ENCODE results near the gene DHX34. TPM values are rescaled to one million over a fixed set of nuclear protein-coding genes. Genes with fewer than 3 reads are reported as not detected.
A peak's percentile ranks its signal among the peaks of the same experiment; 100 is the strongest.

DHX34 gene
- total RNA-seq, 1 donor: 12.7 TPM

GRCh38 chr19:47421244-47421786, 72.2 kb downstream of the DHX34 start:
- H3K27me3 ChIP-seq (ENCODE audit: insufficient read depth, low read length): peaks cover 70% of the 10 kb centered on the region
- no peaks in the 10 kb centered on the region for H3K9me3 ChIP-seq (ENCODE audit: low read depth, low read length)
- no peak overlapping the region for H3K4me3 ChIP-seq (ENCODE audit: insufficient read depth, low read length)
- no peaks in the 10 kb centered on the region for H3K36me3 ChIP-seq (ENCODE audit: insufficient read depth, low read length)
- H3K79me2 ChIP-seq (ENCODE audit: insufficient read depth, low read length): no peaks in the 10 kb centered on the region
- no peak overlapping the region for H3K27ac ChIP-seq (ENCODE audit: low read depth, low read length)
- TF ChIP-seq, protein P1, sequence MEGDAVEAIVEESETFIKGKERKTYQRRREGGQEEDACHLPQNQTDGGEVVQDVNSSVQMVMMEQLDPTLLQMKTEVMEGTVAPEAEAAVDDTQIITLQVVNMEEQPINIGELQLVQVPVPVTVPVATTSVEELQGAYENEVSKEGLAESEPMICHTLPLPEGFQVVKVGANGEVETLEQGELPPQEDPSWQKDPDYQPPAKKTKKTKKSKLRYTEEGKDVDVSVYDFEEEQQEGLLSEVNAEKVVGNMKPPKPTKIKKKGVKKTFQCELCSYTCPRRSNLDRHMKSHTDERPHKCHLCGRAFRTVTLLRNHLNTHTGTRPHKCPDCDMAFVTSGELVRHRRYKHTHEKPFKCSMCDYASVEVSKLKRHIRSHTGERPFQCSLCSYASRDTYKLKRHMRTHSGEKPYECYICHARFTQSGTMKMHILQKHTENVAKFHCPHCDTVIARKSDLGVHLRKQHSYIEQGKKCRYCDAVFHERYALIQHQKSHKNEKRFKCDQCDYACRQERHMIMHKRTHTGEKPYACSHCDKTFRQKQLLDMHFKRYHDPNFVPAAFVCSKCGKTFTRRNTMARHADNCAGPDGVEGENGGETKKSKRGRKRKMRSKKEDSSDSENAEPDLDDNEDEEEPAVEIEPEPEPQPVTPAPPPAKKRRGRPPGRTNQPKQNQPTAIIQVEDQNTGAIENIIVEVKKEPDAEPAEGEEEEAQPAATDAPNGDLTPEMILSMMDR (IDR thresholded peaks at IDR 0.05; ENCODE audit: extremely low read depth, low read depth, low read length): no peak
- H2AFZ ChIP-seq (ENCODE audit: low read length): no peak overlapping the region
- peak overlapping the region; percentile 61 for H3K4me2 ChIP-seq (ENCODE audit: insufficient read depth, low read length)
- H3K4me1 ChIP-seq (ENCODE audit: insufficient read depth, low read length): peaks cover 4% of the 10 kb centered on the region
- H4K20me1 ChIP-seq (ENCODE audit: insufficient read depth, low read length): no peaks in the 10 kb centered on the region
- peak; percentile 78 for DNase-seq (ENCODE audit: insufficient read length, low spot score, missing footprints)

GRCh38 chr19:47421844-47422395, 72.8 kb downstream of the DHX34 start:
- Histone ChIP-seq H3K36me3 (ENCODE audit: insufficient read depth, low read length) (no peaks in the 10 kb centered on the region), H3K79me2 (ENCODE audit: insufficient read depth, low read length) (no peaks in the 10 kb centered on the region), H3K9me3 (ENCODE audit: low read depth, low read length) (no peaks in the 10 kb centered on the region), H4K20me1 (ENCODE audit: insufficient read depth, low read length) (no peaks in the 10 kb centered on the region), H3K27ac (ENCODE audit: low read depth, low read length) (no peak overlapping the region), H3K27me3 (ENCODE audit: insufficient read depth, low read length) (peaks cover 70% of the 10 kb centered on the region), H2AFZ (ENCODE audit: low read length) (no peak overlapping the region), H3K4me1 (ENCODE audit: insufficient read depth, low read length) (peaks cover 4% of the 10 kb centered on the region), H3K4me2 (ENCODE audit: insufficient read depth, low read length) (peak overlapping the region; percentile 61), H3K4me3 (ENCODE audit: insufficient read depth, low read length) (no peak overlapping the region)
- DNase-seq (ENCODE audit: insufficient read length, low spot score, missing footprints): no peak
- TF ChIP-seq, protein P1 (IDR thresholded peaks at IDR 0.05; ENCODE audit: extremely low read depth, low read depth, low read length): no peak

DNA sequence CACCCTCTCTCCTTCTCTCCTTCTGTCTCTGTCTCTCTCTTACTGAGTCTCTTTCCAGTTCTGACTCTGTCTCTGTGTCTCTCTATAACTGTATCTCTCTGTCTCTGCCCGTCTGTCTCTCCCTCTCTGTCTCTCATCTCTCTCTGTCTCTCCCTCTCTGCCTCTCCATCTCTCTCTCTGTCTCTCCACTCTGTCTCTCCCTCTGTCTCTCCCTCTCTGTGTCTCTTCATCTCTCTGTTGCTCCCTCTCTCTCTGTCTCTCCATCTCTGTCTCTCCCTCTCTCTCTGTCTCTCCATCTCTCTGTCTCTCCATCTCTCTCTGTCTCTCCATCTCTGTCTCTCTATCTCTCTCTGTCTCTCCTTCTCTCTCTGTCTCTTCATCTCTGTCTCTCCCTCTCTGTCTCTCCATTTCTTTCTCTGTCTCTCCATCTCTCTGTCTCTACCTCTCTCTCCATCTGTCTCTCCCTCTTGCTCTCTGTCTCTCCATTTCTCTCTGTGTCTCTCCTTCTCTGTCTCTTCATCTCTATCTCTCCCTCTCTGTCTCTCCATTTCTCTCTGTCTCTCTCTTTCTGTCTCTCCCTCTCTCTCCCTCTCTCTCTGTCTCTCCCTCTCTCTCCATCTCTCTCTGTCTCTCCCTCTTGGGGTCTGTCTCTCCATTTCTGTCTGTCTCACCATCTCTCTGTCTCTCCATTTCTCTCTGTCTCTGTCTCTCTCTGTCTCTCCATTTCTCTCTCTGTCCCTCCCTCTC, 73.5 kb downstream of the DHX34 start:
- DNase-seq (ENCODE audit: insufficient read length, low spot score, missing footprints): no peak
- H4K20me1 ChIP-seq (ENCODE audit: insufficient read depth, low read length): peaks cover under 1% of the 10 kb centered on the region
- TF ChIP-seq, protein P1 (IDR thresholded peaks at IDR 0.05; ENCODE audit: extremely low read depth, low read depth, low read length): no peak
- no peak overlapping the region for H3K4me3 ChIP-seq (ENCODE audit: insufficient read depth, low read length)
- H2AFZ ChIP-seq (ENCODE audit: low read length): no peak overlapping the region
- H3K27ac ChIP-seq (ENCODE audit: low read depth, low read length): no peak overlapping the region
- H3K4me2 ChIP-seq (ENCODE audit: insufficient read depth, low read length): peak overlapping the region; percentile 61
- no peaks in the 10 kb centered on the region for H3K9me3 ChIP-seq (ENCODE audit: low read depth, low read length)
- H3K27me3 ChIP-seq (ENCODE audit: insufficient read depth, low read length): peaks cover 64% of the 10 kb centered on the region
- peaks cover 8% of the 10 kb centered on the region for H3K4me1 ChIP-seq (ENCODE audit: insufficient read depth, low read length)
- no peaks in the 10 kb centered on the region for H3K36me3 ChIP-seq (ENCODE audit: insufficient read depth, low read length)
- no peaks in the 10 kb centered on the region for H3K79me2 ChIP-seq (ENCODE audit: insufficient read depth, low read length)

GRCh38 chr19:47423203-47423882, 74.2 kb downstream of the DHX34 start:
- Histone ChIP-seq H3K27ac (ENCODE audit: low read depth, low read length) (no peak overlapping the region), H4K20me1 (ENCODE audit: insufficient read depth, low read length) (peaks cover 5% of the 10 kb centered on the region), H3K4me3 (ENCODE audit: insufficient read depth, low read length) (no peak overlapping the region), H2AFZ (ENCODE audit: low read length) (no peak overlapping the region), H3K36me3 (ENCODE audit: insufficient read depth, low read length) (no peaks in the 10 kb centered on the region), H3K79me2 (ENCODE audit: insufficient read depth, low read length) (no peaks in the 10 kb centered on the region), H3K4me2 (ENCODE audit: insufficient read depth, low read length) (no peak overlapping the region), H3K4me1 (ENCODE audit: insufficient read depth, low read length) (peaks cover 13% of the 10 kb centered on the region), H3K27me3 (ENCODE audit: insufficient read depth, low read length) (peaks cover 56% of the 10 kb centered on the region), H3K9me3 (ENCODE audit: low read depth, low read length) (no peaks in the 10 kb centered on the region)
- TF ChIP-seq, protein P1 (IDR thresholded peaks at IDR 0.05; ENCODE audit: extremely low read depth, low read depth, low read length): no peak
- DNase-seq (ENCODE audit: insufficient read length, low spot score, missing footprints): no peak
